HTERT RPE-1 (cell line): ENCODE results near the gene FLVCR2.

Source experiments
- in situ Hi-C: fragments of 300-500 bp; cut with MboI; formaldehyde crosslinking; loops from 4 replicates; pipeline ENCODE4 v1.14.3; 2020; ENCODE audit warnings: low sequenced_read_pairs

Gene FLVCR2

GRCh38 chr14:75626396-75626795 lies 48.0 kb downstream of the FLVCR2 start:
- in situ Hi-C loops = no loop called here

DNA sequence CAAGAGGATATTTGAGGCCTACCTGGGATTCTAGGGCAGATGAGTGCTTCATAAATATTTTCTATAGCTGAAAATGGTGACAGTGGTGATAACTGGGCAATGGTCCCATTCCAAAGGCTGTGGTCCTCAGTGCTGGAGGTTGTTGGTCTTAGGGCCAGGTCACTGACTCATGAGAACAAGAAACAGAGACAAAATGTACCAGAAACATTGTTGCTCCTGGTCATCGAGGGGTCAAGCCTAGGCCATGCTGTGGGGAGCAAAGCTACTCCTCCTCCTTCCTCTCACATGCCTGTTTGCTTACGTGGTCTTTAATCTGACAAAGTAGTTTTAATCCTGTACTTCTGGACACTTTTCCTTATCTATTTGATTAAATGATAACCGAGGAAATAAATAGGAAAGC lies 48.4 kb downstream of the FLVCR2 start:
- in situ Hi-C loops = no loop called here

- in situ Hi-C loops = no loop called here
These were observed 49.0 kb downstream of the FLVCR2 start for GRCh38 chr14:75627406-75627805.

DNA sequence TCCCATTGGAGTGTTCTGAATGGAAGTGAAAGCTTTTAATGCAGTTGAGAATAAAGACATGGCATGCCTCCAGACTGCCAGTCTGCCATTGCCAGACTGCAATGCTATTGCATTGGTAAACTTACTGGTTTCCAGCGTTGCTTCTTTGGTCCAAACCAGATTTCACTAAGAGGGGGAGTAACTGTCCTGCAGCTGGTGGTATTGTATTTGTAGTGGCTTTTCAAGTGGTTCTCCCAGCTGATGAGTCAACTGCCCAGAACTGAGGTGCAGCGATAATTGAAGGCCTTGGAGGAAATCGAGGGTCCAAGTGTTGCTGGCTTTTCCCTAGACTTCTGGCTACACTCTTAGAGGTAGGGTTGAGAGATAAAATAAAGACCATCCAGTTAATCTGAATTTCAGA lies 50.4 kb downstream of the FLVCR2 start:
- in situ Hi-C loops = no loop called here

DNA sequence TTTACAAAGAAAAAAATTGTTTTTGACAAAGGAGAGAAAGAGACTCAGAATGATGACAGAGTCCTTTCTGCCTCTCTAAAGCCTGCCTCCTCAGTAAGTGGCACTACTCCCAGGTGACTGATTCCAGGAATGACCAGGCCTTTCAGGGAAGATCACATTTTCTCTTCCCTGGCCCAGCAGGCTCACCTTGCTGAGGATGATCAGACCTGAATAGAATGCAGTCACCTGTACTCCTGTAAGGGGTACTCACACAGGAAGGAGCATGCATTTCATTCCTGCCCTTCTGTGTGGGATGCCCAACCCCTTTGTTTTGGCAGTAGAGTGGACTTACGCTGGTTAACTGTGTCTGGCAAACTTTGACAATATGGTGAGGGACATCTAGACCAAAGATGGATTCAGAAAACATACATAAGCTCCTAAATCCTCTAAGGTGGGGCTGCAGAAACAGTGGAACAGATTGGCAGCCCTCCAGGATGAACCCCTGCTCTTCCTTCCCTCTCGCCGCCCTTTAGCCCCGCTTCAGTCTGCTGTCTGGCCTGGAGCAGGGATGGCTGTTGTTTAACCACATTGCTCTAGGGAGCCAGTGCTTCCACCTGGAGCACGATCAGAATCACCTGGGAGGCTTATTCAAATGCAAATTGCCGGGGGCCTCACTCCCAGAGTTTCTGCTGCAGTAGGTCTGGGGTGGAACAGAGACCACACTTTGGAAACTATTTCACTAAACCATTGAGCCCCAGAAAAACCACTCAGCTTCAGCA lies 52.5 kb downstream of the FLVCR2 start:
- in situ Hi-C loops = no loop called here

GRCh38 chr14:75631453-75631831 lies 53.0 kb downstream of the FLVCR2 start:
- in situ Hi-C loops = no loop called here

- in situ Hi-C loops = no loop called here
These were observed 56.4 kb downstream of the FLVCR2 start for GRCh38 chr14:75634848-75635247.

- in situ Hi-C loops = no loop called here
These were observed 57.8 kb downstream of the FLVCR2 start for GRCh38 chr14:75636100-75636692.

DNA sequence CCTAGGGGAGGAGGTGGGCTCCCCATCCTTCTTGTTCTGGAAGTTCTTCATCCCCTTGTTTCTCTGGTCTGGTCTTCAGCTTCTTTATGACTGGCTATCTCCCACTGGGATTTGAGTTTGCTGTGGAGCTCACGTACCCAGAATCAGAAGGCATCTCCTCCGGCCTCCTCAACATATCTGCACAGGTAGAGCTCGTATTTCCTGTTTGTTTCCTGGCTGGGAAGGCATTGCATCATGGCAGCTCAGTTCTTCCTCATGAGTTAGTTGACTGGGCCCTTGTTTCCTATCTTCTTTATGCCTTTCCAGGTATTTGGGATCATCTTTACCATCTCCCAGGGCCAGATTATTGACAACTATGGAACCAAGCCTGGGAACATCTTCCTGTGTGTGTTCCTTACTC lies 62.5 kb downstream of the FLVCR2 start:
- in situ Hi-C loops = no loop called here

DNA sequence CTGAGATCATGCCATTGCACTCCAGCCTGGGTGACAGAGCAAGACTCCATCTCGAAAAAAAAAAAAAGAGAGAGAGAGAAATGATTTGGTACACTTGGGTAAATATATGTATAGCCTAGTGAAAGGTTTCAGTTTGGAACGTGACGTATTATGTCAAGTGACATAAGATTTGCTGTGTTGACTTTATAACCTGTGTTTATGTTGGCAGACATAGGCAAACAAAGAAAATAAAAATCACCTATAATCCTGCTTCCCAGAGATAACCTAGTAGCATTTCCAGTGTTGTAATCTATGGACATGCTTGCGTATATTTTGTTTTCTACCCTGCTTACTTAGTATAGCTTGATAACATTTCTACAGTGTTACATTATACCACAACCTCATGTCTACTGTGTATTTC lies 65.6 kb downstream of the FLVCR2 start:
- in situ Hi-C loops = no loop called here

GRCh38 chr14:75645056-75645455 lies 66.6 kb downstream of the FLVCR2 start:
- in situ Hi-C loops = no loop called here

DNA sequence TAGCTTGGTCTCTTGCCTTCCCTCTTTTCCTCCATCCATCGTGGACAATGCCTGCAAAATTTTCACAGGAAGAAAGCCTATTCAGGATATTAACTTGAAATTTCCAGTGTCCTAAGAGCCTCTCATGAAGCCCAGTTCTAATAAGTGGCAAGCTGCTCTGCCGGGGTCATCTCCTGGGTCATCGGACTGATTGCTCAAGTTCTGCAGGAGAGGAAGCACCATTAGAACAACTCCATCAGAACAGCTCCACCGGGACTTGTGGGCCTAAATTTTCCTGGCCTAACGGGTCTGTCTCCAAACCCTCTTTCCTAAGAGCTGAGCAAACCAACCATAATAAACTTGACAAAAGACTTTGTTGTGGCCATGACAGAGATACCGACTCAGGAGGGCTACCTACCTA lies 68.3 kb downstream of the FLVCR2 start:
- in situ Hi-C loops = no loop called here

- in situ Hi-C loops = no loop called here
These were observed 69.2 kb downstream of the FLVCR2 start for GRCh38 chr14:75647640-75648039.

- in situ Hi-C loops = no loop called here
These were observed 69.8 kb downstream of the FLVCR2 start for GRCh38 chr14:75648066-75648838.

- in situ Hi-C loops = no loop called here
These were observed 70.9 kb downstream of the FLVCR2 start for GRCh38 chr14:75649337-75649736.

GRCh38 chr14:75649773-75650172 lies 71.4 kb downstream of the FLVCR2 start:
- in situ Hi-C loops = no loop called here

DNA sequence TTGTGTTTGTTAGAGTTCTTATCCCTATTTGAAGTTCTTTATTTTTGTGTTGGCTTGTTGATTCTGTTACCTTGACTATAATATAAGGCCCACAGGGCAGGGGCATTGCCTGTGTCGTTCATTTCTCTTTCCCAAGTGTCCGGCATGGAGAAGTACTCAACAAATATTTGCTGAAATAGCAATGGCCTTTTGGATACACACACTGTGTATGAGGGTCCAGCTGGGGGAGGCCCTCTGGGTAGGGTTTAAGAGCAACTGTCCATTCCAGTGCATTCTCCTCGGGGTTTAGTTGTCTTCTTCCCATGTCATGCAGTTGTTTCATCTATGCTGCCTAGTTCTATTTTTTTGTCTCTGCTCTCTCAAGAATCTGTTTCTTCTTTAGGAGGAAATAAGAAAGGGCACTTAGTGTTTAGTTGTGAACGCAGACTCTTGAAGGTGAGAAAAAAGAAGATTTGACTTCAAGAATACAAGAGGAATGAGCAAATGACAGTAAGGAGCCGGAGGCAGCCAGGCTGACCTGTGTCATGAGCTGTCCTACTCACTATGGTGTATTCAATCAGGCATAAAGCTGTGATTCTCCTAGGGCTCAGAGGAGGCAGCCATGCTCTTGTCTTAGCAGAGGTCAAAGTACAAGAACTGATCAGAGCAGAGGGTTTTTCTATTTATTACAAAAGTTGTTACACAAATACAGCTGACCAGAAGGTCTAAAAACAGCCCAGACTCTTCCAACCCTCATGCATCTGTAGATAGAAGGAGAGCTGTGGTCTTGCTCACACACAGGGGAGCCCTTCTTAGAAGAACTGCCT lies 72.0 kb downstream of the FLVCR2 start:
- in situ Hi-C loops = no loop called here

DNA sequence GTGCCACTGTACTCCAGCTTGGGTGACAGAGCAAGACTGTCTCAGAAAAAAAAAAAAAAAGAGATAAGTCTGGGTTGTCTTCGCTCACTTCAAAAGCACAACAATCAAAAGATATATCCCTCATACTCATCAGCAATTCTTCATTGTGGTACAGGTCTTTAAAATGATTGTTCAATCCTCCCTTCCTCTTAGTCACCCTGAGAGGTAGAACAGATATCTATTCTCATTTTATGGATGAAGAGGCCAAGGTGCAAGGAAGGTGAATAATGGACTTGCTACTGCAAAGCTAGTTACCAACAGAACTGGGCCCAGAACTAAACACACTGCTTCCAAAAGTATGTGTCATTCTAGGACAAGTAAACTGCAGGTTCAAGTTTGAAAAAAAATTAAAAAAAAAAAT lies 75.1 kb downstream of the FLVCR2 start:
- in situ Hi-C loops = no loop called here

GRCh38 chr14:75654127-75654732 lies 75.8 kb downstream of the FLVCR2 start:
- in situ Hi-C loops = no loop called here

GRCh38 chr14:75655235-75655634 lies 76.8 kb downstream of the FLVCR2 start:
- in situ Hi-C loops = no loop called here

GRCh38 chr14:75657331-75657730 lies 78.9 kb downstream of the FLVCR2 start:
- in situ Hi-C loops = no loop called here
